Activated T-cell treated with anti-CD3 and anti-CD28 coated beads, Interleukin-2, amount 50 U/mL, for 24 hours (primary cell): Measurements from ENCODE around the gene BNC2.

Source experiments
- DNase-seq: peaks from one replicate; pipeline ENCODE4 v3.0.0-alpha.2; 2020
- H3K27ac Mint-ChIP-seq: 2 replicates; pipeline ENCODE4 v1.8.0; 2020; ENCODE audit warnings: mild to moderate bottlenecking, mixed read lengths
- H3K27me3 Mint-ChIP-seq: 2 replicates; pipeline ENCODE4 v1.8.0; 2020; ENCODE audit warnings: mixed read lengths
- H3K36me3 Mint-ChIP-seq: 2 replicates; pipeline ENCODE4 v1.8.0; 2020; ENCODE audit warnings: low read depth, mixed read lengths
- H3K4me1 Mint-ChIP-seq: 2 replicates; pipeline ENCODE4 v1.8.0; 2020; ENCODE audit warnings: low read depth, mixed read lengths
- H3K4me3 Mint-ChIP-seq: 2 replicates; pipeline ENCODE4 v1.8.0; 2020; ENCODE audit warnings: mild to moderate bottlenecking, moderate library complexity, mixed read lengths
- H3K9me3 Mint-ChIP-seq: 2 replicates; pipeline ENCODE4 v1.8.0; 2020; ENCODE audit warnings: mixed read lengths

The BNC2 gene

DNA sequence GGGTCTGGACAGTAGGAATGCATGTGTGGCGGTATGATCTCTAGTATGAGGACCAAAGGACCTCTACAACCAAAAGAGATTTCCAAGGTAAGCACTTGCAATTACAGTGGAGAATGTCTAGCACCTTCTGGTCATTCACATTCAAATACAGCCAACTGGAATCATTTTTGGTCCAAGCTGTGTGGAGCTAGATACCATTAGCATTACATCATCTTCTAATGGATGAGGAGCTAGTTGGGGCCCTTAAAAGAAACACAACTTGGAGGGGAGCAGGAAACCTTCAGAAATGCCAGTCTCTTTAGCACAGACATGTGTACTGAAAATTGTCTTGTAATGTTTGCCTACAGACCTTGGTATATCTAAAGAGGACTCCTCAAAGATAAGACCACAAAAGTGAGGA, 244.7 kb downstream of the BNC2 start:
- Mint-ChIP-seq H3K36me3 (no peaks in the 10 kb centered on the region), H3K27ac (no peak overlapping the region)

DNA sequence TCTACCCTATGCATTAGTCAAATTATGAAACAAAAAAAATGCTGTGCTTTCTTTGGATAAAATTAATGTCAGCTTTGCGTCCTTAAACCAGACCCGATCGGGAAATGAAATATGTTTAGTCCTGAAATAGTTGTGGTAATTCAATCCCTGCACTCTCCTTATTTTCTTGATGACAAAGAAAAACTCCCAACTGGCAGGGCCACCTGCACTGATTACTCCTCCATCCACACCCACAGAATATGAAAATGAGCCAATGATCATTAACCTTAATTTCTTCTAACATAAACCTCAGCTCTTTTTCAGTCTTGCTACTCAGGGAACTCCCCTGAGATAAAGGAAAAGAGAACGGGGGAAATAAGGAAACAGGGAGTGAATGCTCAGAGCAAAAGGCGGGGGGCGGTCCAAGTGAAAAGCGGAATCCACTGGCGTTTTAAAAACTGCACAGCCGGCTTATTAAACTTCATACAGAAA, 245.3 kb downstream of the BNC2 start:
- Mint-ChIP-seq H3K9me3 (peaks cover 3% of the 10 kb centered on the region), H3K4me3 (no peak overlapping the region), H3K27me3 (no peaks in the 10 kb centered on the region), H3K27ac (no peak overlapping the region), H3K4me1 (no peaks in the 10 kb centered on the region), H3K36me3 (no peaks in the 10 kb centered on the region)
- DNase-seq = no peak

More for the DNA sequence above, 244.7 kb downstream of the BNC2 start:
- Mint-ChIP-seq H3K27me3 (no peaks in the 10 kb centered on the region), H3K4me3 (no peak overlapping the region), H3K4me1 (no peaks in the 10 kb centered on the region), H3K9me3 (peaks cover 3% of the 10 kb centered on the region)
- DNase-seq = no peak

- no peak for DNase-seq
- no peaks in the 10 kb centered on the region for H3K36me3 Mint-ChIP-seq
- H3K9me3 Mint-ChIP-seq = peaks cover 3% of the 10 kb centered on the region
- H3K27ac Mint-ChIP-seq = no peak overlapping the region
- H3K4me1 Mint-ChIP-seq = no peaks in the 10 kb centered on the region
- no peak overlapping the region for H3K4me3 Mint-ChIP-seq
- no peaks in the 10 kb centered on the region for H3K27me3 Mint-ChIP-seq
Observed at GRCh38 chr9:16624744-16625117, 245.7 kb downstream of the BNC2 start.

DNA sequence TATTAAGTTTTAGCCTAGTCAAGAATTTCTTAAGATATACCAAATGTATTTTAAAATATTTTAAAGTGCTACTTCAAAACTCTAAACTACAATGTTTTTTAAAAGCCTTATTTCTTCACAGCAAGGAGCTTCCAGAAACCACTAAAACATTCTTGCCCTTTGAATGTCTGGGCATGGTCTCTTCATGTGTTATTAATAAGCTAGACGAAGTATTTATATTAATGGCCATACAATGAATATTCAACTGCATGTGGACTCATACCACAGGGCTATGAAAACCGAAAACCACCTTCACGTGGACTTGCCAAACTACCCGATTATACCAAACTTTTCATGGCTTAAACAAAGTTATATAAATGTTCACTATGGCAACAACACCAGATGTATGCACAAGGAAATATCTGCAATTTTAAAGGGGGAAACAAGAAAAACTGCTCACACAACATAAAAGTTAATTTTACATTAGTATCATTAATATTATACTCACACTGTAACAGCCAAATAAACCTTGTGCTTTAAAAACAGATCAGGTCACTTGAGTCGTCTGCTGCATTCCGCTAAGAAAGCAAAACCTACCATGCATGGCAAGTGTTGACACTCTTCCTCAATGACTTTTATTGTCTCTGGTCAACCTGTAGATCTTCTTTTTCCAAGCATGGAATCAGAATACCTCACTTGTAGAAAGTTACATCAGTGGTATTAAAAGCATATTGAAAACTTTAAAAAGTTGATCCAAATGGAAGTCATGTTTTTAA, 246.3 kb downstream of the BNC2 start:
- H3K4me3 Mint-ChIP-seq = no peak overlapping the region
- no peaks in the 10 kb centered on the region for H3K36me3 Mint-ChIP-seq
- H3K27me3 Mint-ChIP-seq = no peaks in the 10 kb centered on the region
- H3K27ac Mint-ChIP-seq = no peak overlapping the region
- H3K4me1 Mint-ChIP-seq = no peaks in the 10 kb centered on the region
- DNase-seq = no peak
- H3K9me3 Mint-ChIP-seq = peaks cover under 1% of the 10 kb centered on the region

- DNase-seq = no peak
- H3K36me3 Mint-ChIP-seq = no peaks in the 10 kb centered on the region
- peaks cover 3% of the 10 kb centered on the region for H3K9me3 Mint-ChIP-seq
- no peaks in the 10 kb centered on the region for H3K4me1 Mint-ChIP-seq
- H3K27me3 Mint-ChIP-seq = no peaks in the 10 kb centered on the region
- H3K4me3 Mint-ChIP-seq = no peak overlapping the region
- no peak overlapping the region for H3K27ac Mint-ChIP-seq
Observed at GRCh38 chr9:16622541-16622940, 247.9 kb downstream of the BNC2 start.

GRCh38 chr9:16619914-16620520, 250.5 kb downstream of the BNC2 start:
- DNase-seq = no peak
- Mint-ChIP-seq H3K27me3 (no peaks in the 10 kb centered on the region), H3K36me3 (no peaks in the 10 kb centered on the region), H3K4me1 (no peaks in the 10 kb centered on the region), H3K27ac (no peak overlapping the region), H3K4me3 (no peak overlapping the region), H3K9me3 (peaks cover 3% of the 10 kb centered on the region)

DNA sequence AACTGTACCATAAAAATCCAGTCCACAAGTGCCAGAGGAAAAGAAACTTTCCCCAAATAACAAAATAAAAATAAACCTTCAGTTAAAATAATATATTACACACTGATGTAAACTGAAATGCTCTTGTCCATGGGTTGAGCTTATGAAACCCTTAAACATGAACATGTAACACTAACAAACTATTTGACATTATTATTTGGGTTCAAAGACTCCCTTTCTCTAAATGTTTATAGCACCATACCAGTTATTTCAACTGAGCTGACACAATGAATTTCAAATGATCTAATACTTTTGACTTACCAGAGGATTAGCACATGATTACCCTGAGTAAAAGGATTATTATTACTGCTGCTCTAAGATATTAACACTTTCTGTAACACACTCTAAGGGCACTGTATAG, 251.1 kb downstream of the BNC2 start:
- no peak for DNase-seq
- Mint-ChIP-seq H3K4me1 (no peaks in the 10 kb centered on the region), H3K27ac (no peak overlapping the region), H3K36me3 (no peaks in the 10 kb centered on the region), H3K4me3 (no peak overlapping the region), H3K9me3 (peaks cover 3% of the 10 kb centered on the region), H3K27me3 (no peaks in the 10 kb centered on the region)

DNA sequence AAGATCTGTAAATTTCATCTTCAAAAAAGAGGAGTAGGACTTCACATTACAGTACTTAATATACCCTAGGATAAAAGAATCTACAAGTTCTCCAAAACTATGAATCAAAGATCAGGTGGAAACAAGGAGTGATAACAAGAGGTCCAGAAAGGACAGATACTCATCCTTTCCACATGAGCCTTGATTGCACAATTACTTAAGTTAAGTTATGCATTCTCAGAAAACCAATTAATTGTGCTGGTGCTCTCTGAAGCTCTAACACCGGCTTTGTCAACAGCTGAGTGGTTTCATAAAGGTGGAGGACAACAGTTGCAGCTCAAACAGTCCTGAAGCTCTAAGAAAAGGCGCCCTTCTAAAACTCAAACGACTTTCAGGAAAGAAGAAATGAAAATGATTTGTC, 251.9 kb downstream of the BNC2 start:
- Mint-ChIP-seq H3K27me3 (no peaks in the 10 kb centered on the region), H3K27ac (no peak overlapping the region), H3K36me3 (no peaks in the 10 kb centered on the region), H3K4me3 (no peak overlapping the region), H3K9me3 (peaks cover 3% of the 10 kb centered on the region), H3K4me1 (no peaks in the 10 kb centered on the region)
- no peak for DNase-seq

GRCh38 chr9:16616686-16617085, 253.8 kb downstream of the BNC2 start:
- no peaks in the 10 kb centered on the region for H3K4me1 Mint-ChIP-seq
- no peak overlapping the region for H3K4me3 Mint-ChIP-seq
- DNase-seq = no peak
- peaks cover 3% of the 10 kb centered on the region for H3K9me3 Mint-ChIP-seq
- H3K27me3 Mint-ChIP-seq = no peaks in the 10 kb centered on the region
- no peaks in the 10 kb centered on the region for H3K36me3 Mint-ChIP-seq
- no peak overlapping the region for H3K27ac Mint-ChIP-seq

GRCh38 chr9:16615451-16615850, 255.0 kb downstream of the BNC2 start:
- no peaks in the 10 kb centered on the region for H3K27me3 Mint-ChIP-seq
- no peaks in the 10 kb centered on the region for H3K4me1 Mint-ChIP-seq
- no peak overlapping the region for H3K27ac Mint-ChIP-seq
- H3K4me3 Mint-ChIP-seq = no peak overlapping the region
- H3K9me3 Mint-ChIP-seq = peaks cover 3% of the 10 kb centered on the region
- no peaks in the 10 kb centered on the region for H3K36me3 Mint-ChIP-seq
- no peak for DNase-seq

GRCh38 chr9:16613605-16614004, 256.9 kb downstream of the BNC2 start:
- Mint-ChIP-seq H3K36me3 (no peaks in the 10 kb centered on the region), H3K4me1 (no peaks in the 10 kb centered on the region), H3K27ac (no peak overlapping the region), H3K9me3 (peaks cover 3% of the 10 kb centered on the region), H3K27me3 (no peaks in the 10 kb centered on the region), H3K4me3 (no peak overlapping the region)
- DNase-seq = no peak

DNA sequence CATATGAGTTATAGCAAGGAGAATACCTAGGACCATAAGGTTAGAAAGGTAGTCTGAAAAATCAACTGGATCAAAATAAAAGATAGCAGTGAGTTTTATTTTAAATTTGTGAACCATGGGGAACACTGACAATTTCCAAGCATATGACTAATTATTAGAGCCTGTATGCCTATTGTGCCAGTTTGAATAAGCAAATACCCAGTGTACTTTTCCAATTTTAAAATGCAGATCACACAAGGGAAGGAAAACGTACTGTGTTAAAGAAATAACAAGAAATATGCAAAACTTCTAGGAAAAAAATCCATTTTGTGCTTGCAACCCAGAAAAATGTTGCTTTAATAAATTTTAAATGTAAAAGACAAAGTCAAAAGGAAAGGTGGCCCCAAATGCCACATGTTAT, 257.4 kb downstream of the BNC2 start:
- Mint-ChIP-seq H3K27ac (no peak overlapping the region), H3K4me1 (no peaks in the 10 kb centered on the region), H3K27me3 (no peaks in the 10 kb centered on the region), H3K9me3 (no peaks in the 10 kb centered on the region), H3K36me3 (no peaks in the 10 kb centered on the region), H3K4me3 (no peak overlapping the region)
- DNase-seq = no peak

- Mint-ChIP-seq H3K9me3 (no peaks in the 10 kb centered on the region), H3K4me3 (no peak overlapping the region), H3K27me3 (no peaks in the 10 kb centered on the region), H3K27ac (no peak overlapping the region), H3K4me1 (no peaks in the 10 kb centered on the region), H3K36me3 (no peaks in the 10 kb centered on the region)
- no peak for DNase-seq
Observed at GRCh38 chr9:16612627-16613026, 257.8 kb downstream of the BNC2 start.

DNA sequence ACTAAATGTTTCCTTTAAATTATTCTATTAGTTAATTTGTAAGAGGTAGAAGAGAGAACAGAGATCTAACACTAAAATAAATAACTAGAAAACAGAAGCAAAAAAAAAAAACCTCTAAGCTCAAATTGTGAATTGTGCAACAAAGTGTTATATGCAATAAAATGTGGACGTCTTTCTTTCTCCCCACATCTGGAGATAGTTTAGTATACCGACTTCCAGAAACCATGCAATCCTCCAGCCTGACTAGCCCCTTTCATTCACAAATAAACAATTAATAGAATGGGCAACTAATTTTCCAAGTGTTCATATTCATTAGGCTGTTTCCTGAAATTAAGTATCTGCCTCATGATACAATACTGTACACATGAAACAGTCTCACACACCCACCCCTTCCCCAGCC, 258.5 kb downstream of the BNC2 start:
- Mint-ChIP-seq H3K4me1 (no peaks in the 10 kb centered on the region), H3K4me3 (no peak overlapping the region), H3K9me3 (no peaks in the 10 kb centered on the region), H3K27ac (no peak overlapping the region), H3K36me3 (no peaks in the 10 kb centered on the region), H3K27me3 (no peaks in the 10 kb centered on the region)
- DNase-seq = no peak

DNA sequence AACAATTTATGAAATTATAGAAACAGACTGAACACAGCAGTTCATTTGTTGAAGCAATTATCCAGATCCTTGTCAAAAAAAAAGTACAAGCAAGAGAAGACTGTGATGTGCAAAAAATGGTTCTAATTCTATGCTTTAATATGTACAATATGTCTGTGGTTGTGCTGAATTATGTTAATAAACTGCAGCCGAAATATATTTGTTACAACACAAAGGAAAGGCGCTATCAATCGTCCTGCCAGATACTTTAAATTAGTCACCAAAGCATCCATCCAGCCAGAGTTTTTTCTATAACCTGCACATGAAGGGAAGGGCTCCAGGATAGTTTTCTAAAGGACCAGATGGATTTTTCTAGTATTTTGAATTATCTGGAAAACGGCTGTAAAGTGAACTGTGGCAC, 259.5 kb downstream of the BNC2 start:
- Mint-ChIP-seq H3K4me3 (no peak overlapping the region), H3K27ac (no peak overlapping the region), H3K27me3 (no peaks in the 10 kb centered on the region), H3K36me3 (no peaks in the 10 kb centered on the region), H3K9me3 (no peaks in the 10 kb centered on the region), H3K4me1 (no peaks in the 10 kb centered on the region)
- no peak for DNase-seq
